A549 (cell line): ENCODE data around the gene APPL1.

ENCODE experiments used
- JUN ChIP-seq, 2 experiments: fragments of >200 bp; sonication (Bioruptor Twin); formaldehyde crosslinking; IDR thresholded peaks; 2 replicates in 1 of 2; 3 replicates in 1 of 2; pipeline ENCODE4 v1.6.1; 2016 to 2017
- POLR2A ChIP-seq: IDR thresholded peaks from 2 replicates; pipeline ENCODE4 v1.6.1; 2012; ENCODE audit warnings: mild to moderate bottlenecking, low read length
- TF ChIP-seq, protein P1 (sequence below): IDR thresholded peaks from 2 replicates; pipeline ENCODE4 v1.6.1; 2012

DNA sequence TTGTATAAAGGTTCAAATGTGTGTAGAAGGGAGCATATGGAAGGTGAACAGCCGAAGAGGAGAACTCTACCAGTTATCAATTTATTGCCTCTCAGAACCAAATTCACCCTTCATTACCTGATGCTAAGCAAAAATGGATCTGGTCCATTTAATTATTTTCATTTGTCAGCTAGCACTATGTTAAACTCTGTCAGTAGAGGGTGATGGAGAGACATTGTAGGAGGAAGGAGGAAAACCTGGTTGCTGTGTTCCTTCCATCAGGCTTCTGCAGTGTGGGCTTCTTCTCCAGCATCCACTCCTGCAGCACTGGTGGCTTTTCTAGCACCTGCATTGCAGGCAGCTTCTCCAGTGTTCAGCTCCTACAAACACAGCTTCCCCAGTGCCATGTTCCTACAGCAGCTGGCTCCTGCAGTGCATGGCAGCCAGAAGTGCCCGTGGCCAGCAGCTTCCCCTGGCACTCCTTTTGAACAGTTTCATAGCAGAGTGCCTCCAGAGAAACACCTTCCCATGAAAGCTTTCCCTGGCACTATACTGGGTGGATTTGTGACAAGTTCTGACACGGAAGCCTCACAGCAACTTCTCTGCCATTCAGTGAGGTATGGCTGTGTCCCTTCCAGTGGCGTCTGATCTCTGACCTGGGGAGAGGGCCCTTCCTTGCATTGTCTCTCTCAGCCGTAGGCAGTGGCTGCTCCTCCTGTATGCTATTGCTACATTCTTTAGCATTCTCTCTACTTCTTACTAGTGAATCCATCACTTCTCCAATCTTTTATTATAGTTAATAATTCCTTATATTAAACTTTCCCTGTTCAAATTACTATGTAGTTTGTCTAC, 47.7 kb upstream of the APPL1 start:
- TF ChIP-seq POLR2A (no peak), JUN (IDR thresholded peaks at IDR 0.05) (no peak)
- TF ChIP-seq, protein P1, sequence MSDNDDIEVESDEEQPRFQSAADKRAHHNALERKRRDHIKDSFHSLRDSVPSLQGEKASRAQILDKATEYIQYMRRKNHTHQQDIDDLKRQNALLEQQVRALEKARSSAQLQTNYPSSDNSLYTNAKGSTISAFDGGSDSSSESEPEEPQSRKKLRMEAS = no peak
